Gastroesophageal sphincter (tissue), 4 donors: ENCODE measurements around the gene CHTF18. TPM values are rescaled to one million over a fixed set of nuclear protein-coding genes. Genes with fewer than 3 reads are reported as not detected.

ENCODE experiments used
- ATAC-seq: fragments of 150-250 bp; one replicate; pipeline ENCODE4 v1.9.1; 2016; ENCODE audit warnings: mild to moderate bottlenecking, moderate library complexity
- H3K27ac ChIP-seq, 4 donors: fragments of 200-600 bp; sonication (generic) in 3 of 4; 1 replicate in 3 of 4; 2 replicates in 1 of 4; pipeline ENCODE4 v1.5.1; 2016 to 2019
- H3K27me3 ChIP-seq: fragments of 200-600 bp; sonication (generic); one replicate; pipeline ENCODE4 v1.5.1; 2019
- H3K36me3 ChIP-seq, 2 donors: fragments of 200-600 bp; sonication (generic); one replicate each; pipeline ENCODE4 v1.5.1; 2019; ENCODE audit warnings: control low read depth in 1 of 2
- H3K4me1 ChIP-seq, 3 donors: fragments of 200-600 bp; sonication (generic); 1 replicate in 2 of 3; 2 replicates in 1 of 3; pipeline ENCODE4 v1.5.1; 2016 to 2019; ENCODE audit warnings: control low read depth in 2 of 3
- H3K4me3 ChIP-seq, 2 donors: fragments of 200-600 bp; sonication (generic); one replicate each; pipeline ENCODE4 v1.5.1; 2019; ENCODE audit warnings: mild to moderate bottlenecking in 1 of 2, moderate library complexity in 1 of 2
- H3K9me3 ChIP-seq, 3 donors: fragments of 200-600 bp; sonication (generic); one replicate each; pipeline ENCODE4 v1.5.1; 2017 to 2019; ENCODE audit warnings: control low read depth in 2 of 3
- CTCF ChIP-seq, 4 experiments: fragments of 200-600 bp in 2 of 4; fragments of 450-650 bp in 2 of 4; sonication (generic) in 1 of 4; IDR thresholded peaks; one replicate each; pipeline ENCODE4 v1.5.1; 2017 to 2019; ENCODE audit warnings: antibody characterized with exemption in 4 of 4, mild to moderate bottlenecking in 2 of 4, moderate library complexity in 2 of 4
- EP300 ChIP-seq: sonication (generic); formaldehyde crosslinking; IDR thresholded peaks from one replicate; pipeline ENCODE4 v1.6.1; 2017; ENCODE audit warnings: antibody characterized with exemption, mild to moderate bottlenecking
- POLR2A ChIP-seq, 2 donors: fragments of 450-650 bp; IDR thresholded peaks; one replicate each; pipeline ENCODE4 v1.6.1; 2017; ENCODE audit warnings: antibody characterized with exemption in 2 of 2, mild to moderate bottlenecking in 2 of 2, moderate library complexity in 1 of 2
- POLR2AphosphoS5 ChIP-seq: sonication (generic); formaldehyde crosslinking; IDR thresholded peaks from one replicate; pipeline ENCODE4 v1.6.1; 2017; ENCODE audit warnings: antibody characterized with exemption
- WGBS, 2 donors: methylation state at CpG; one replicate each; pipeline ENCODE4 v1.1.5; 2018; ENCODE audit warnings: low coverage in 1 of 2; 5-methylcytosine and 5-hydroxymethylcytosine counted together
- total RNA-seq, 4 donors: library from RNA; depleted of rRNA; stranded (reverse); fragments of >200 nt; gene quantifications; one replicate each; pipeline ENCODE4 v1.1.0, GENCODE V29; 2016

The CHTF18 gene
- total RNA-seq, 4 donors from 2014 or later: 4.6 to 10.9 (median 8.3) TPM

DNA sequence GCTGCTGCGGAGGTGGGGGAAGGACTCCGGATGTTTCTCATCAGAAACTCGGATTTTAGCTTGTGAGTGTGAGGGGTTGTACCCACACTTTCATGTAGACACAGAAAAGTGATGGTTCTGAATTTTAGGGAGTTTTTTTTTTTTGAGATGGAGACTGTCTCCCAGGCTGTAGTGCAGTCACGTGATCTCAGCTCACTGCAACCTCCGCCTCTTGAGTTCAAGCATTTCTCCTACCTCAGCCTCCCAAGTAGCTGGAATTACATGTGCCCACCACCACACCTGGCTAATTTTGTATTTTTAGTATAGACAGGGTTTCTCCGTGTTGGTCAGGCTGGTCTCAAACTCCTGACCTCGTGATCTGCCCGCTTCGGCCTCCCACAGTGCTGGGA, 34.5 kb downstream of the CHTF18 start:
- no peaks in the 10 kb centered on the region for H3K36me3 ChIP-seq
- no peak overlapping the region for H3K27ac ChIP-seq
- peaks cover 0 to 13% (median 6%) of the 10 kb centered on the region in 3 donors for H3K4me1 ChIP-seq
- WGBS, 2 donors: 81 to 93% methylated on average over 3 to 6 of the region's 9 CpGs
- no peaks in the 10 kb centered on the region for H3K9me3 ChIP-seq
- no peak for ATAC-seq
- no peak for TF ChIP-seq CTCF (IDR thresholded peaks at IDR 0.05)
- no peak for TF ChIP-seq EP300
- TF ChIP-seq POLR2A (IDR thresholded peaks at IDR 0.05): no peak
- TF ChIP-seq POLR2AphosphoS5: no peak
- peaks cover 93% of the 10 kb centered on the region for H3K27me3 ChIP-seq
- no peak overlapping the region for H3K4me3 ChIP-seq

DNA sequence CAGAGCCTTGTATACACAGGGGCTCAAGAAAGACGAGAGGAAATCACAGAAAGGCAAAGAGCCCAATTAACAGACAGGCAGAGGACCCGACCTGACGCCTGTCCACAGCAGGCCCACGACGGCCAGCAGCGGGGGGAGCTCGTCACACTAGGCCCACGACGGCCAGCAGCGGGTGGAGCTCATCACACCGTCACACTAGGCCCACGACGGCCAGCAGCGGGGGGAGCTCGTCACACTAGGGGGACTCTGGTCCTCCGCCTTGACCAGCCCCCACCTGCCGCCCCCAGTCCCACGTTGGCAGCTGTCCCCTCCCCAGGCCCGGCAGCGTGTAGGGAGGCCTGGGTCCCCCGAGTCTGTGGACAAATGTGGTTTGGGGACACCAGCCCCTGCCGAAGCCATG, 35.8 kb downstream of the CHTF18 start:
- no peaks in the 10 kb centered on the region for H3K9me3 ChIP-seq
- no peak for TF ChIP-seq POLR2A (IDR thresholded peaks at IDR 0.05)
- no peak for TF ChIP-seq EP300
- TF ChIP-seq POLR2AphosphoS5: no peak
- no peak for TF ChIP-seq CTCF (IDR thresholded peaks at IDR 0.05)
- WGBS, 2 donors: 75% methylated on average over 2 of the region's 22 CpGs; no CpG with 5 or more reads in 1 of the 2 donors
- no peak overlapping the region for H3K4me3 ChIP-seq
- no peak overlapping the region for H3K27ac ChIP-seq
- H3K27me3 ChIP-seq: peaks cover 95% of the 10 kb centered on the region
- no peak for ATAC-seq
- no peaks in the 10 kb centered on the region for H3K36me3 ChIP-seq
- H3K4me1 ChIP-seq: peaks cover 0 to 13% (median 6%) of the 10 kb centered on the region in 3 donors

GRCh38 chr16:824601-825000, 36.2 kb downstream of the CHTF18 start:
- Histone ChIP-seq H3K4me3 (no peak overlapping the region), H3K4me1 (peaks cover 0 to 13% (median 6%) of the 10 kb centered on the region in 3 donors), H3K36me3 (no peaks in the 10 kb centered on the region), H3K9me3 (no peaks in the 10 kb centered on the region), H3K27me3 (peaks cover 92% of the 10 kb centered on the region), H3K27ac (no peak overlapping the region)
- 90% methylated on average over 2 of the region's 25 CpGs; no CpG with 5 or more reads in 1 of the 2 donors for WGBS, 2 donors
- TF ChIP-seq POLR2AphosphoS5 (no peak), POLR2A (IDR thresholded peaks at IDR 0.05) (no peak), EP300 (no peak), CTCF (IDR thresholded peaks at IDR 0.05) (no peak)
- ATAC-seq: no peak

- peaks cover 84% of the 10 kb centered on the region for H3K27me3 ChIP-seq
- WGBS, 2 donors: 28% methylated on average over 10 to 25 of the region's 36 CpGs
- no peaks in the 10 kb centered on the region for H3K36me3 ChIP-seq
- H3K9me3 ChIP-seq: no peaks in the 10 kb centered on the region
- peaks cover 0 to 13% (median 6%) of the 10 kb centered on the region in 3 donors for H3K4me1 ChIP-seq
- TF ChIP-seq CTCF (IDR thresholded peaks at IDR 0.05) (no peak), POLR2AphosphoS5 (no peak), EP300 (no peak), POLR2A (IDR thresholded peaks at IDR 0.05) (no peak)
- peak overlapping the region in 1 of 2 donors; percentile 16 for H3K4me3 ChIP-seq
- ATAC-seq: no peak
- H3K27ac ChIP-seq: no peak overlapping the region
Measured at GRCh38 chr16:825341-826061, 37.1 kb downstream of the CHTF18 start.

- H3K27me3 ChIP-seq: peaks cover 81% of the 10 kb centered on the region
Measured at GRCh38 chr16:827513-827912, 39.1 kb downstream of the CHTF18 start.

More at GRCh38 chr16:827513-827912, 39.1 kb downstream of the CHTF18 start:
- WGBS, 2 donors: 83 to 86% methylated on average over 9 to 17 of the region's 24 CpGs
- ATAC-seq: no peak
- H3K4me3 ChIP-seq: no peak overlapping the region
- H3K36me3 ChIP-seq: no peaks in the 10 kb centered on the region
- H3K9me3 ChIP-seq: no peaks in the 10 kb centered on the region
- peaks cover 0 to 13% (median 6%) of the 10 kb centered on the region in 3 donors for H3K4me1 ChIP-seq
- no peak overlapping the region for H3K27ac ChIP-seq
- TF ChIP-seq EP300 (no peak), POLR2AphosphoS5 (no peak), CTCF (IDR thresholded peaks at IDR 0.05) (no peak), POLR2A (IDR thresholded peaks at IDR 0.05) (no peak)
